Aorta (tissue), 5 donors: Measurements from ENCODE around the gene PCGF2. TPM values are rescaled to one million over a fixed set of nuclear protein-coding genes. Genes with fewer than 3 reads are reported as not detected.

Experiments used
- ATAC-seq: fragments of 200-7000 bp; cut with Tn5 transposase; one replicate; pipeline ENCODE4 v1.9.1; 2022; ENCODE audit warnings: moderate library complexity; ENCODE audit not compliant: low FRiP score
- DNase-seq, 2 donors: peaks; one replicate each; pipeline ENCODE4 v3.0.0-alpha.2; 2020
- H3K27ac ChIP-seq, 2 donors: one replicate each; pipeline ENCODE4 v1.5.1; 2013; ENCODE audit warnings: low read length in 2 of 2, mild to moderate bottlenecking in 2 of 2, moderate library complexity in 2 of 2, control low read depth in 1 of 2, inconsistent platforms in 1 of 2, low read depth in 1 of 2
- H3K27me3 ChIP-seq, 2 donors: one replicate each; pipeline ENCODE4 v1.6.1; 2013; ENCODE audit warnings: control low read depth in 1 of 2, low read length in 1 of 2, mild to moderate bottlenecking in 1 of 2, moderate library complexity in 1 of 2; ENCODE audit not compliant: insufficient read depth in 2 of 2, control insufficient read depth in 1 of 2
- H3K36me3 ChIP-seq, 2 donors: one replicate each; pipeline ENCODE4 v1.6.1; 2013; ENCODE audit warnings: control low read depth in 1 of 2, low read length in 1 of 2, mild to moderate bottlenecking in 1 of 2; ENCODE audit not compliant: insufficient read depth in 2 of 2, control insufficient read depth in 1 of 2
- H3K4me1 ChIP-seq, 2 donors: one replicate each; pipeline ENCODE4 v1.6.1; 2013; ENCODE audit warnings: low read length in 2 of 2, control low read depth in 1 of 2, mild to moderate bottlenecking in 1 of 2, moderate library complexity in 1 of 2; ENCODE audit not compliant: insufficient read depth in 2 of 2, control insufficient read depth in 1 of 2
- H3K4me3 ChIP-seq, 2 donors: one replicate each; pipeline ENCODE4 v1.5.1; 2013; ENCODE audit warnings: low read length in 2 of 2, control low read depth in 1 of 2, mild to moderate bottlenecking in 1 of 2
- H3K9me3 ChIP-seq: one replicate; pipeline ENCODE4 v1.6.1; 2013; ENCODE audit warnings: mild to moderate bottlenecking, low read length; ENCODE audit not compliant: control insufficient read depth
- WGBS, 2 donors: extraction: QIAGEN DNeasy Blood & Tissue Kit; methylation state at CpG; one replicate each; pipeline ENCODE4 v1.1.7; 2013; 5-methylcytosine and 5-hydroxymethylcytosine counted together
- intact Hi-C, 2 donors: fragments of 100-400 bp; cut with DNase I; formaldehyde crosslinking; loops; one replicate each; pipeline versions ENCODE4 v1.14.2 to v1.15.0; 2022
- polyA plus RNA-seq, 2 donors: library from polyadenylated mRNA; stranded (reverse); fragments of 200-250 nt; gene quantifications; one replicate each; pipeline ENCODE4 v1.2.3, GENCODE V29; 2013
- total RNA-seq, 2 donors: library from RNA; stranded (reverse); fragmentation: NEBNext Ultra II Directional; extraction: Animal tissue kit (Norgen Biotek cat#: 25700); gene quantifications; one replicate each; pipeline ENCODE4 v1.2.1, GENCODE V29; 2021
- donor health status: healthy with polysubstance abuse.
- donor health status: Bipolar disorder and iron deficiency.
- donor health status: DM: no; HTN: no; CAD: no.
- donor health status: DM: no; HTN: no; CAD: no.
- donor health status: DM: yes; HTN: yes; CAD: no.

The PCGF2 gene
- total and polyA plus RNA-seq, 4 donors: 32.8 to 75.5 (median 47.3) TPM

- ATAC-seq: no peak
- no peaks in the 10 kb centered on the region for H3K27me3 ChIP-seq
- H3K4me1 ChIP-seq: no peaks in the 10 kb centered on the region
- no peaks in the 10 kb centered on the region for H3K36me3 ChIP-seq
- WGBS, 2 donors: 90 to 92% methylated on average over 5 of the region's 5 CpGs
- H3K27ac ChIP-seq: no peak overlapping the region
- no peak overlapping the region for H3K4me3 ChIP-seq
- H3K9me3 ChIP-seq: no peaks in the 10 kb centered on the region
- DNase-seq: no peak
- intact Hi-C loops: no loop called here
These were observed 49.4 kb downstream of the PCGF2 start for GRCh38 chr17:38698760-38699159.

GRCh38 chr17:38697061-38697820 lies 50.9 kb downstream of the PCGF2 start:
- Histone ChIP-seq H3K36me3 (no peaks in the 10 kb centered on the region), H3K4me1 (no peaks in the 10 kb centered on the region), H3K27ac (no peak overlapping the region), H3K9me3 (no peaks in the 10 kb centered on the region), H3K27me3 (no peaks in the 10 kb centered on the region), H3K4me3 (no peak overlapping the region)
- 81 to 90% methylated on average over 4 of the region's 4 CpGs for WGBS, 2 donors
- intact Hi-C loops: no loop called here
- no peak for DNase-seq
- no peak for ATAC-seq

GRCh38 chr17:38693700-38694329 lies 54.3 kb downstream of the PCGF2 start:
- Histone ChIP-seq H3K27me3 (no peaks in the 10 kb centered on the region), H3K4me3 (no peak overlapping the region), H3K27ac (no peak overlapping the region), H3K4me1 (no peaks in the 10 kb centered on the region), H3K36me3 (no peaks in the 10 kb centered on the region), H3K9me3 (no peaks in the 10 kb centered on the region)
- DNase-seq (peak; percentile 90 to 92), ATAC-seq (peak; percentile 95)
- intact Hi-C loops: no loop called here
- WGBS, 2 donors: 38 to 44% methylated on average over 12 of the region's 12 CpGs

GRCh38 chr17:38691154-38691553 lies 57.0 kb downstream of the PCGF2 start:
- Histone ChIP-seq H3K27me3 (no peaks in the 10 kb centered on the region), H3K4me1 (no peaks in the 10 kb centered on the region), H3K9me3 (no peaks in the 10 kb centered on the region), H3K36me3 (no peaks in the 10 kb centered on the region), H3K4me3 (no peak overlapping the region), H3K27ac (no peak overlapping the region)
- whole genome bisulfite sequencing, 2 donors: 93% methylated on average over 4 of the region's 4 CpGs
- DNase-seq (no peak), ATAC-seq (no peak)
- intact Hi-C loops: no loop called here

- DNase-seq (no peak), ATAC-seq (no peak)
- no peaks in the 10 kb centered on the region for H3K27me3 ChIP-seq
- intact Hi-C loops: no loop called here
- WGBS, 2 donors: 92 to 95% methylated on average over 4 of the region's 4 CpGs
- H3K27ac ChIP-seq: no peak overlapping the region
- H3K36me3 ChIP-seq: no peaks in the 10 kb centered on the region
- H3K4me3 ChIP-seq: no peak overlapping the region
- H3K4me1 ChIP-seq: no peaks in the 10 kb centered on the region
- H3K9me3 ChIP-seq: no peaks in the 10 kb centered on the region
These were observed 57.8 kb downstream of the PCGF2 start for GRCh38 chr17:38690386-38690785.

GRCh38 chr17:38687286-38687685 lies 60.9 kb downstream of the PCGF2 start:
- no peaks in the 10 kb centered on the region for H3K36me3 ChIP-seq
- H3K27ac ChIP-seq: no peak overlapping the region
- no peak for ATAC-seq
- no peaks in the 10 kb centered on the region for H3K9me3 ChIP-seq
- H3K27me3 ChIP-seq: no peaks in the 10 kb centered on the region
- DNase-seq: no peak
- H3K4me3 ChIP-seq: no peak overlapping the region
- H3K4me1 ChIP-seq: no peaks in the 10 kb centered on the region
- intact Hi-C loops: no loop called here
- WGBS, 2 donors: 88 to 89% methylated on average over 5 of the region's 5 CpGs

GRCh38 chr17:38685491-38685890 lies 62.6 kb downstream of the PCGF2 start:
- H3K27me3 ChIP-seq: no peaks in the 10 kb centered on the region
- H3K4me3 ChIP-seq: no peak overlapping the region
- H3K9me3 ChIP-seq: no peaks in the 10 kb centered on the region
- H3K4me1 ChIP-seq: no peaks in the 10 kb centered on the region
- no peaks in the 10 kb centered on the region for H3K36me3 ChIP-seq
- no peak overlapping the region for H3K27ac ChIP-seq
- no peak for ATAC-seq
- 84 to 85% methylated on average over 12 of the region's 12 CpGs for WGBS, 2 donors
- peak in 1 of 2 donors; percentile 79 for DNase-seq
- intact Hi-C loops: no loop called here
